HUES64 (cell line): ENCODE results near the gene MMP20. TPM values are rescaled to one million over a fixed set of nuclear protein-coding genes. Genes with fewer than 3 reads are reported as not detected.

Experiments
- H3K27ac ChIP-seq: 2 replicates; pipeline ENCODE4 v1.7.0; 2013; ENCODE audit warnings: low read depth, low read length, inconsistent platforms
- H3K27me3 ChIP-seq: 2 replicates; pipeline ENCODE4 v1.6.1; 2013; ENCODE audit warnings: mild to moderate bottlenecking, low read length; ENCODE audit not compliant: insufficient read depth
- H3K36me3 ChIP-seq: 2 replicates; pipeline ENCODE4 v1.6.1; 2013; ENCODE audit warnings: mild to moderate bottlenecking, low read length; ENCODE audit not compliant: insufficient read depth
- H3K4me1 ChIP-seq: 2 replicates; pipeline ENCODE4 v1.6.1; 2013; ENCODE audit warnings: mild to moderate bottlenecking, low read length, moderate library complexity; ENCODE audit not compliant: insufficient read depth
- H3K4me3 ChIP-seq: 2 replicates; pipeline ENCODE4 v1.5.1; 2013; ENCODE audit warnings: mild to moderate bottlenecking, low read length, moderate library complexity
- H3K9ac ChIP-seq: 2 replicates; pipeline ENCODE4 v1.6.1; 2013; ENCODE audit warnings: mild to moderate bottlenecking, low read depth, low read length
- H3K9me3 ChIP-seq: 2 replicates; pipeline ENCODE4 v1.6.1; 2013; ENCODE audit warnings: low read depth, low read length; ENCODE audit not compliant: insufficient read depth
- WGBS: fragments of 150-250, 120-280 bp; methylation state at CpG from one replicate; pipeline ENCODE4 v1.1.7; 2013; ENCODE audit warnings: missing lambda C conversion rate; 5-methylcytosine and 5-hydroxymethylcytosine counted together
- polyA plus RNA-seq, 2 experiments: library from polyadenylated mRNA; stranded (reverse); fragments of 50-300 nt; gene quantifications; one replicate each; pipeline ENCODE4 v1.2.3, GENCODE V29; 2013

The MMP20 gene, protein sequence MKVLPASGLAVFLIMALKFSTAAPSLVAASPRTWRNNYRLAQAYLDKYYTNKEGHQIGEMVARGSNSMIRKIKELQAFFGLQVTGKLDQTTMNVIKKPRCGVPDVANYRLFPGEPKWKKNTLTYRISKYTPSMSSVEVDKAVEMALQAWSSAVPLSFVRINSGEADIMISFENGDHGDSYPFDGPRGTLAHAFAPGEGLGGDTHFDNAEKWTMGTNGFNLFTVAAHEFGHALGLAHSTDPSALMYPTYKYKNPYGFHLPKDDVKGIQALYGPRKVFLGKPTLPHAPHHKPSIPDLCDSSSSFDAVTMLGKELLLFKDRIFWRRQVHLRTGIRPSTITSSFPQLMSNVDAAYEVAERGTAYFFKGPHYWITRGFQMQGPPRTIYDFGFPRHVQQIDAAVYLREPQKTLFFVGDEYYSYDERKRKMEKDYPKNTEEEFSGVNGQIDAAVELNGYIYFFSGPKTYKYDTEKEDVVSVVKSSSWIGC
- not detected for polyA plus RNA-seq (2013, experiment 1 of 2)
- polyA plus RNA-seq (2013, experiment 2 of 2) = not detected

DNA sequence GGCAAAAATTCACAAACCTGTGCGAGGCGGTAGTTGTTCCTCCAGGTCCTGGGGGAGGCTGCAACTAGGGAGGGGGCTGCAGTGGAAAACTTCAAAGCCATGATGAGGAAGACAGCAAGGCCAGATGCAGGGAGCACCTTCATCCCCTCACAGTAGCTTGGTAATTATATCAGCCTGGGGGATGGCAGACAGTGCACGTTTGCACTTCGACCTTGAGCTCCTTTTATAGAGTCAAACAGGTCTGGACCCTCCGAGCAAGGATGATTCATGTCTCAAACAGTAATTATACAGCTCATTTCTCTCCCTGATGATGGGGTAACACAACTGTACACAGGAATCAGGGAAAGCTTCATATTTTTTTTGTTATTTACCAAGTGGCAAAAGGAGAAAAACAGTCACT, at the start of gene MMP20:
MMP20 (minus strand) TSS at position 156 of the 400 bp plus-strand sequence; CDS start at position 143, 13 bp downstream.
- Histone ChIP-seq H3K27me3 (no peaks in the 10 kb centered on the region), H3K4me3 (no peak within 1 kb of the TSS), H3K9ac (no peak within 1 kb of the TSS), H3K27ac (no peak within 1 kb of the TSS), H3K9me3 (no peaks in the 10 kb centered on the region), H3K36me3 (no peaks in the 10 kb centered on the region), H3K4me1 (no peaks in the 10 kb centered on the region)
- WGBS = 92% methylated on average over 5 of the region's 5 CpGs

DNA sequence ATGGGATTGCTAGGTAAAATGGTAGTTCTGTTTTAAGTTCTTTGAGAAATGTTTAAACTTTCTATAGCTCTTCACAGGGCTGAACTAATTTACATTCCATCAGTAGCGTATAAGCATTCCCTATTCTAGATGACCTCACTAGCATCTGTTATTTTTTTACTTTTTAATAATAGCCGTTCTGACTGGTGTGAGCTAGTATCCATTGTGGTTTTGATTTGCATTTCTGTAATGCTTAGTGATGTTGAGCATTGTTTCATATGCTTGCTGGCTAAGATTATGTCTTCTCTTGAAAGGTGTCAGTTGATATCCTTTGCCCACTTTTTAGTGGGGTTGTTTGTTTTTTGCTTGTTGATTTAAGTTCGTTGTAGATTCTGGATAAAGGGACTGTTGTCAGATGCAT, 44.5 kb upstream of the MMP20 start:
- WGBS = 93% methylated on average over 3 of the region's 3 CpGs
- no peaks in the 10 kb centered on the region for H3K36me3 ChIP-seq
- H3K9me3 ChIP-seq = no peaks in the 10 kb centered on the region
- H3K4me1 ChIP-seq = 0 out of 2 replicates have a peak, but pooled peaks cover 2% of the 10 kb centered on the region
- no peak overlapping the region for H3K9ac ChIP-seq
- no peaks in the 10 kb centered on the region for H3K27me3 ChIP-seq
- H3K4me3 ChIP-seq = no peak overlapping the region
- H3K27ac ChIP-seq = no peak overlapping the region

DNA sequence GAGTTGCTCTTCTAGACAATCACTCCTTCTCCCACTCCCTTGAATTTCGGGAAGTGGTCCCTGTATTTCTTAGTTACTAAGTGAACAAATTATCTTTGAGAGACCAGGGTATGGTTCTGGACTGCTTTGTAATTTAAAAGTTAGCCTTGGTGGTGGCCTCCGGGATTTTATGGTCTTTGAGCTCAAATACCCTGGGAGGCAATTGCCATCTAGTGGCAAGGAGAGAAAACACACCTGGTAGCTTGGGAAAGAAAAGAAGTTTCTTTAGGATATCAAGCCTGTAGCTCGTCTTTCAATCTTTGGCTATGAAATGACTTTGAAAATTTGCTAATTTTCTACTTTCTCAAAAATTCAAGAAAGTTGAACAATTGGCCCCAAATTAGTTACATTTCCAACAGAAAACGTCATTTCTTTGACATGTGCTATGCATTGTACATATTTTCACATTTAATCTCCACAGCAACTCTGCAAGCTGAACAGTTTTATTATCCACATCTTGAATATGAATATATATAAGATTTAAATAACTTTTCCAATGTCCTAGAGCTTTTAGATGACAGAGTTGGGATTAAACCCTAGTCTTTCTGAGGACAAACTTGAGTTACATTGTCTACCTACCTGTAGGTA, 41.3 kb upstream of the MMP20 start:
- Histone ChIP-seq H3K4me3 (no peak overlapping the region), H3K27me3 (no peaks in the 10 kb centered on the region), H3K36me3 (no peaks in the 10 kb centered on the region), H3K27ac (no peak overlapping the region), H3K9ac (no peak overlapping the region), H3K9me3 (no peaks in the 10 kb centered on the region), H3K4me1 (0 out of 2 replicates have a peak, but pooled peaks cover 2% of the 10 kb centered on the region)
- 20% methylated on average over 4 of the region's 4 CpGs for WGBS

DNA sequence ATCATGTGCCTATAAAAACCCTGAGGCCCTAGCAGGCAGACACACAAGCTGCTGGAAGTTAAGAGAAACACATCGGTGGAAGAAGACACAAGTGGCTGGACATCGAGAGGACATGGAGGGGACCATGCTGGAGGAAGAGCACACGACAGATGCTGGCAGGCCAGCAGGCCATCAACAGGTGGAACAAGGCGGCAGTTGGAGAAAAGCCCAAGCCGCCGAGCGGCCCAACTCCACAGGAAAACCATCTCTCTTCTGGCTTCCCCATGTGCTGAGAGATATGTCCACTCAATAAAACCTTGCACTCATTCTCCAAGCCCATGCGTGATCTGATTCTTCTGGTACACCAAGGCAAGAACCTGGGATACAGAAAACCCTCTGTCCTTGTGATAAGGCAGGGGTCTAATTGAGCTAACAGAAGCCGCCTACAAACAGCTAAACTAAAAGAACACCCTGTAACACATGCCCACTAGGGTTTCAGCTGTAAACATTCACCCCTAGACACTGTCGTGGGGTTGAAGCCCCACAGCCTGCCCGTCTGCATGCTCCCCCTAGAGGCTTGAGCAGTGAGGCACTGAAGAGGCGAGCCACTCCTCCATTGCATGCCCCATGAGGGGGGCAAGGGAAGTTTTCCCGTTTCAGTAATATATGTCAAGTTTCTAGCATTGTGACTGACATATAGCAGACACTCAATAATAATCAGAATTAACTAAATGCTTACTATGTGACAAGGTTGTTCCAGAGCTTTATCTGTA, 39.0 kb upstream of the MMP20 start:
- no peak overlapping the region for H3K4me3 ChIP-seq
- H3K9me3 ChIP-seq = no peaks in the 10 kb centered on the region
- 85% methylated on average over 12 of the region's 13 CpGs for WGBS
- no peak overlapping the region for H3K27ac ChIP-seq
- H3K36me3 ChIP-seq = no peaks in the 10 kb centered on the region
- no peaks in the 10 kb centered on the region for H3K27me3 ChIP-seq
- H3K4me1 ChIP-seq = 0 out of 2 replicates have a peak, but pooled peaks cover 2% of the 10 kb centered on the region
- no peak overlapping the region for H3K9ac ChIP-seq

DNA sequence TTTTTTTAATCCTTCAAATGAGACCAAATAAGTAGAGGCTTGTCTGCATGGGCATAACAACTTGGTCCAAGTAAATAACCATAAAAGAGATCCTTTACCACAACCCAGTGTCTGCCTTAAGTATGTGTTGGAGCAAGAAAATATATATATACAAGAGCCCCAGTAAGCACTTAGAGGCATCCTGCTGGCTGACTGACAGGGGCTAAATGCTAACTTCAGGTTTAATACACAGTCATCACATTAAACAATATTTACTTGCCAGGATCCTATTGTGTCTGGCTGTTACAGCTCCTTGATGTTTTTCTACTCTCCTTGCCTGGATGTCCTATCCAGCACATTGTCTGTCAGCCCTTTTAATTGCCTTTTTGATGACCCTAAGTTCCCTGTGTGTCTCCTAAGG, 37.5 kb upstream of the MMP20 start:
- Histone ChIP-seq H3K36me3 (no peaks in the 10 kb centered on the region), H3K27me3 (no peaks in the 10 kb centered on the region), H3K4me3 (no peak overlapping the region), H3K9me3 (no peaks in the 10 kb centered on the region), H3K9ac (no peak overlapping the region), H3K27ac (no peak overlapping the region), H3K4me1 (0 out of 2 replicates have a peak, but pooled peaks cover 2% of the 10 kb centered on the region)

DNA sequence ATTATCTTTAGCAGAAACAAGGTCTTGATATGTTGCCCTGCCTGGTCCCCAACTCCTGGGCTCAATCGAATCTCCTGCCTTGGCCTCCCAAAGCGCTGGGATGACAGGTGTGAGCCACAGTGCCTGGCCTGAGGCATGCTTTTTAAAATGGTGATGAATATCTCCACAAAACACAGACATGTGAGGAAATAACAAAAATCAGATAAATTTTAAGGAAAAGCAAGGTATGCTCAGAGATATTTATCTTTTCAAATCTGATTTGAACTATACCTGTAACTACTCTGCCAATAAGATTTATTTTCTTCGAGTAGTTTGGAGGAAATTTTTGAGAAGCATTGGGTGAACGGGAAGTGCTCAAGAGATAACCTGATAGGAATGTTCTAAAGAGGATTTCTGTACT, 35.9 kb upstream of the MMP20 start:
- Histone ChIP-seq H3K36me3 (no peaks in the 10 kb centered on the region), H3K4me3 (no peak overlapping the region), H3K9ac (no peak overlapping the region), H3K27me3 (no peaks in the 10 kb centered on the region), H3K27ac (no peak overlapping the region), H3K9me3 (no peaks in the 10 kb centered on the region), H3K4me1 (no peaks in the 10 kb centered on the region)
- WGBS = 97% methylated on average over 4 of the region's 4 CpGs

DNA sequence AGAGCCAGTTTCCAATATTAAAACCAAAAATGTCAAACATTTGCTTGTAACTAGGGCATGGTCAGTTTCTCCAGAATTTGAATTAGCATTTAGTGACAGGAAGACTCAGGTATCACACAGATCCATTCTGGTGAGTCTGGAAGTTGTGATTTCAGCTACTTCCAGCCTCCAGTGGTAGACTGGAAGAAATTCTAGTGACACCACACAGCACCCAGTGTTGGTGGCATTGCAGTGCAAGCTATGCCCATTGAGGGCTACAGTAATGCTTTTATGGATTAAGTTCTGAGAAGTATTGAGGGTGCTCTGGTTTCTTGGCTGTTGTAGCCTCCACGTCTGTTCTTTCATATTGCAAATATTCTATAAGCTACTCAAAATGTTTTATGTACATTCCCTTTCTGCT, 31.4 kb upstream of the MMP20 start:
- WGBS = 90% methylated on average over 1 of the region's 1 CpG

DNA sequence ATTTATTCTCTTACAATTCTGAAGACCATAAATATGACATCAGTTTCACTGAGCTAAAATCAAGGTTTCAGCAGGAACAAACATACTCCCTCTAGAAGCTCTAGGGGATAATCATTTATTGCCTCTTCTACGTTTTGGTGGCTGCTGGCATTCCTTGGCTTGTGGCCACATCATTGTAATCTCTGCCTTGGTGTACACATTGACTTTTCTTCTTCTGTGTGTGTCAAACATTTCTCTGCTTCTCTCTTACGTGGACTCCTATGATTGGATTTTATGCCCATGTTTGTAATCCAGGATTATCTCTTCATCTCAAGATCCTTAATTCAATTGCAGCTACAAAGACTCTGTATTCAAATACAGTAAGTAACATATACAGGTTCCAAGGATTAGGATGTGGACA, 30.4 kb upstream of the MMP20 start:
- no peaks in the 10 kb centered on the region for H3K4me1 ChIP-seq
- no peaks in the 10 kb centered on the region for H3K36me3 ChIP-seq
- H3K4me3 ChIP-seq = no peak overlapping the region
- H3K27ac ChIP-seq = no peak overlapping the region
- WGBS = 90% methylated on average over 2 of the region's 2 CpGs
- no peaks in the 10 kb centered on the region for H3K27me3 ChIP-seq
- H3K9me3 ChIP-seq = 0 out of 2 replicates have a peak, but pooled peaks cover 5% of the 10 kb centered on the region
- no peak overlapping the region for H3K9ac ChIP-seq

More for the DNA sequence above, 31.4 kb upstream of the MMP20 start:
- 0 out of 2 replicates have a peak, but pooled peaks cover 5% of the 10 kb centered on the region for H3K9me3 ChIP-seq
- H3K27ac ChIP-seq = no peak overlapping the region
- H3K27me3 ChIP-seq = no peaks in the 10 kb centered on the region
- H3K36me3 ChIP-seq = no peaks in the 10 kb centered on the region
- H3K4me1 ChIP-seq = no peaks in the 10 kb centered on the region
- H3K9ac ChIP-seq = no peak overlapping the region
- no peak overlapping the region for H3K4me3 ChIP-seq

DNA sequence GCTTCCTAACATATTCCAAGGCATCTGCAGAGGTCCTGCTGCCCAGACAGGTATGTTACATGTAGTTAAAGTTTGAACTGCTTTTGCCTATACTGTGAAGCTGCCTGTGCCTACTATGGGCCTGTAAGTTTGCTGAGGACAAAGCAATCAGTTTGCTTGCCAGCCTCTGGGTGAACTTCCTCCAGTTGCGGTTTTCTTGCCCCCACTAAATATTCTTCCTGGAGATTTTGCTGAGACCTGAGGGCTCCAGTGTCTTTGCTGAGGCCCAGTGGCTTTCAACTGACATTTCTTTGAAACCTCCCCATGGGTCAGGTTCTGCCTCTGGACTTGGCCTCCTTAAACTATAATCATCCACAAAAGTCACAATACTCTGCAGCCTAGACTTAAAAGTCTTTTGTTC, 29.6 kb upstream of the MMP20 start:
- H3K27me3 ChIP-seq = no peaks in the 10 kb centered on the region
- H3K36me3 ChIP-seq = no peaks in the 10 kb centered on the region
- 97% methylated on average over 1 of the region's 1 CpG for WGBS
- H3K27ac ChIP-seq = no peak overlapping the region
- H3K4me3 ChIP-seq = no peak overlapping the region
- 0 out of 2 replicates have a peak, but pooled peaks cover 5% of the 10 kb centered on the region for H3K9me3 ChIP-seq
- H3K9ac ChIP-seq = no peak overlapping the region
- H3K4me1 ChIP-seq = no peaks in the 10 kb centered on the region

DNA sequence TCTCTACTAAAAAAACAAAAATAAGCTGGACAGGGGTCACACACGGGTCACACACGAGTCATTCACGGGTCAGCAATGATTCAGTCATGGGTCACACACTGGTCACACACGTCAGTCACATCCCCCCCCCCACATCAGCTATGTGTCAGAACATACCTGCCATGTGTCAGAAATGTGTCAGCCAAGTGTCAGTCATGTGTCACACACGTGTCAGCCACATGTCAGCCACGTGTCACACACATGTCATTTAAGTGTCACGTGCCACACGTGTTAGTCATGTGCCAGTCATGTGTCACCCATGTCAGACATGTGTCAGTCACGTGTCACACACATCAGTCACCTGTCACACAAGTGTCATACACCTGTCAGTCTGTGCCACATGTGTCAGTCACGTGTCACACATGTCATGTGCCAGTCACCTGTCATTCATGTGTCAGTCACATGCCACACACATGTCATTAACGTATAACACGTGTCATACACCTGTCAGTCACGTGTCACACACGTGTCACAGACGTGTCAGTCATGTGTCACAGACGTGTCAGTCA, 28.7 kb upstream of the MMP20 start:
- H3K9me3 ChIP-seq = 0 out of 2 replicates have a peak, but pooled peaks cover 5% of the 10 kb centered on the region
- no peaks in the 10 kb centered on the region for H3K36me3 ChIP-seq
- 90% methylated on average over 16 of the region's 16 CpGs for WGBS
- no peak overlapping the region for H3K27ac ChIP-seq
- no peaks in the 10 kb centered on the region for H3K27me3 ChIP-seq
- H3K4me3 ChIP-seq = no peak overlapping the region
- H3K9ac ChIP-seq = no peak overlapping the region
- H3K4me1 ChIP-seq = no peaks in the 10 kb centered on the region
